Hepatocyte (in vitro differentiated cells): ENCODE results near the gene TBCD. TPM values are rescaled to one million over a fixed set of nuclear protein-coding genes. Genes with fewer than 3 reads are reported as not detected.
"Not testable (repeated sequence)": the region's sequence is repeated elsewhere in the genome, so short reads cannot be mapped to it uniquely, and the experiment has no call there.

Source experiments
- DNase-seq: peaks from one replicate; pipeline ENCODE4 v3.0.0-alpha.2; 2016; ENCODE audit warnings: low spot score
- H2AFZ ChIP-seq: fragments of 200-600 bp; sonication (generic); 2 replicates; pipeline ENCODE4 v1.6.0; 2016; ENCODE audit warnings: antibody characterized with exemption, mild to moderate bottlenecking
- H3K27ac ChIP-seq: fragments of 200-600 bp; sonication (generic); 2 replicates; pipeline ENCODE4 v1.5.1; 2016; ENCODE audit warnings: mild to moderate bottlenecking
- H3K27me3 ChIP-seq: fragments of 200-600 bp; sonication (generic); 2 replicates; pipeline ENCODE4 v1.6.1; 2016
- H3K36me3 ChIP-seq: fragments of 200-600 bp; sonication (generic); replicated peaks from 2 replicates; pipeline ENCODE4 v1.5.1; 2016; ENCODE audit warnings: low read depth; ENCODE audit not compliant: insufficient read depth
- H3K4me1 ChIP-seq: fragments of 200-600 bp; sonication (generic); 2 replicates; pipeline ENCODE4 v1.5.1; 2016; ENCODE audit warnings: mild to moderate bottlenecking, moderate library complexity; ENCODE audit not compliant: insufficient read depth
- H3K4me2 ChIP-seq: fragments of 200-600 bp; sonication (generic); 2 replicates; pipeline ENCODE4 v1.6.0; 2016
- H3K4me3 ChIP-seq: fragments of 200-600 bp; sonication (generic); 2 replicates; pipeline ENCODE4 v1.5.1; 2016; ENCODE audit warnings: mild to moderate bottlenecking
- H3K79me2 ChIP-seq: fragments of 200-600 bp; sonication (generic); 2 replicates; pipeline ENCODE4 v1.6.0; 2017; ENCODE audit warnings: mild to moderate bottlenecking
- H3K9me2 ChIP-seq: fragments of 200-600 bp; sonication (generic); replicated peaks from 2 replicates; pipeline ENCODE4 v1.6.0; 2017; ENCODE audit warnings: mild to moderate bottlenecking; ENCODE audit not compliant: insufficient read depth
- H3K9me3 ChIP-seq: fragments of 200-600 bp; sonication (generic); 2 replicates; pipeline ENCODE4 v1.5.1; 2016; ENCODE audit warnings: low read depth, mild to moderate bottlenecking
- H4K20me1 ChIP-seq: fragments of 200-600 bp; sonication (generic); 2 replicates; pipeline ENCODE4 v1.6.0; 2016; ENCODE audit warnings: mild to moderate bottlenecking; ENCODE audit not compliant: insufficient read depth, poor library complexity, severe bottlenecking
- EZH2 ChIP-seq: fragments of 200-600 bp; sonication (generic); IDR thresholded peaks from 2 replicates; pipeline ENCODE4 v1.6.1; 2016; ENCODE audit warnings: antibody characterized with exemption, mild to moderate bottlenecking, borderline replicate concordance
- EZH2phosphoT487 ChIP-seq: fragments of 200-600 bp; sonication (generic); IDR thresholded peaks from one replicate; pipeline ENCODE4 v1.6.1; 2018; ENCODE audit warnings: antibody characterized with exemption, mild to moderate bottlenecking, low read depth, moderate library complexity; ENCODE audit not compliant: unreplicated experiment, severe bottlenecking
- WGBS: methylation state at CpG from one replicate; pipeline ENCODE4 v1.1.6; 2016; ENCODE audit warnings: low lambda C conversion rate; ENCODE audit errors: missing lambda C conversion rate; 5-methylcytosine and 5-hydroxymethylcytosine counted together
- polyA plus RNA-seq: library from polyadenylated mRNA; unstranded; fragments of >200 nt; fragmentation: Nextera tagmentation; extraction: Ambion mirVana; gene quantifications from 2 replicates; pipeline ENCODE4 v1.2.1, GENCODE V29; 2016
- total RNA-seq: library from RNA; depleted of rRNA; stranded (reverse); fragments of >200 nt; gene quantifications from 2 replicates; pipeline ENCODE4 v1.2.3, GENCODE V29; 2014
- TF ChIP-seq, protein P1 (sequence below): fragments of 200-600 bp; sonication (generic); IDR thresholded peaks from 2 replicates; pipeline ENCODE4 v1.5.1; 2016; ENCODE audit warnings: antibody characterized with exemption, mild to moderate bottlenecking; ENCODE audit not compliant: poor library complexity

The TBCD gene
- total and polyA plus RNA-seq, 2 experiments from 2014 or later: 24.5 to 41.5 TPM

DNA sequence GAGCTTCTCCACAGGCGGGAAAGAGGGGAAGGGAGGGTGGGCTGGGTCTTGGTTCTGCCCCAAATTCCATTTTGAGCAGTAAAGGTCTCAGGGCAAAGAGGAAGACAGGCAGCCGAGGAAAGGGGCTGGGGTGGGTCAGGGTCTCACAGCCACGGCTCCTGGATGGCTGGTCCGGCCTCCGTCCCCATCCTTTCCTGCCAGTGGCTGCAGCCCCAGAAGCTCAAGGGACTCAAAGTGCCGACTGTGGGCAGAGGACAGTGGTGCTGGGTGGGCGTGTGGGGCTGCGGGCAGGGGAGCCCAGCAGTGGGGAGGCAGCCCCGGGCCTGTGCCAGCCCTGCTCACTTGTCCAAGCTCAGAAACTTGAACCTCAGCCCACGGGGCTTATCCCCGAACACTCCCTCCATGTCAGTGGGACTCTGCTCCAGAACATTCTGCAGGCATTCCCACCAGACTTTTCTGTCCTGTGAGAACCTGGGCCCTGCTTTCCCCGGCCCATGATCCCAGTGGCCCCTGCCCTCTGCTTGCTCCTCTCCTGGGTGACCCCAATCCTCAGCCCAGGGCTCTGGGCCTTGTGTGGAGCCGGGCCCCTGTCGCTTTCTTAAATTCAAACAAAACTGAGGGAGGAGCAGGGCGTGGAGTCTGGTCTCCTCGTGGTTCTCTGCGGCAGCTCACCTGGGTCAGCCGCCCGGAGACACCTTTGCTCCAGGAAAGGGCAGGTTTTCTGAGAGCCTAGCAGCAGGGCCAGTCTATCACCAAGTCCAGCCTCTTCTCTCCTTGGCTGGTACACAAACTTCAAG, 209.7 kb downstream of the TBCD start:
- H3K9me2 ChIP-seq: no peaks in the 10 kb centered on the region
- H2AFZ ChIP-seq: no peak overlapping the region
- H3K79me2 ChIP-seq: no peaks in the 10 kb centered on the region
- TF ChIP-seq EZH2: no peak
- TF ChIP-seq, protein P1, sequence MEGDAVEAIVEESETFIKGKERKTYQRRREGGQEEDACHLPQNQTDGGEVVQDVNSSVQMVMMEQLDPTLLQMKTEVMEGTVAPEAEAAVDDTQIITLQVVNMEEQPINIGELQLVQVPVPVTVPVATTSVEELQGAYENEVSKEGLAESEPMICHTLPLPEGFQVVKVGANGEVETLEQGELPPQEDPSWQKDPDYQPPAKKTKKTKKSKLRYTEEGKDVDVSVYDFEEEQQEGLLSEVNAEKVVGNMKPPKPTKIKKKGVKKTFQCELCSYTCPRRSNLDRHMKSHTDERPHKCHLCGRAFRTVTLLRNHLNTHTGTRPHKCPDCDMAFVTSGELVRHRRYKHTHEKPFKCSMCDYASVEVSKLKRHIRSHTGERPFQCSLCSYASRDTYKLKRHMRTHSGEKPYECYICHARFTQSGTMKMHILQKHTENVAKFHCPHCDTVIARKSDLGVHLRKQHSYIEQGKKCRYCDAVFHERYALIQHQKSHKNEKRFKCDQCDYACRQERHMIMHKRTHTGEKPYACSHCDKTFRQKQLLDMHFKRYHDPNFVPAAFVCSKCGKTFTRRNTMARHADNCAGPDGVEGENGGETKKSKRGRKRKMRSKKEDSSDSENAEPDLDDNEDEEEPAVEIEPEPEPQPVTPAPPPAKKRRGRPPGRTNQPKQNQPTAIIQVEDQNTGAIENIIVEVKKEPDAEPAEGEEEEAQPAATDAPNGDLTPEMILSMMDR: no peak
- TF ChIP-seq EZH2phosphoT487: no peak
- WGBS: 81% methylated on average over 15 of the region's 19 CpGs
- no peak overlapping the region for H3K4me2 ChIP-seq
- H3K4me1 ChIP-seq: peaks cover 5% of the 10 kb centered on the region
- no peak overlapping the region for H3K27ac ChIP-seq
- no peaks in the 10 kb centered on the region for H3K27me3 ChIP-seq
- no peaks in the 10 kb centered on the region for H3K9me3 ChIP-seq
- H3K4me3 ChIP-seq: no peak overlapping the region
- no peaks in the 10 kb centered on the region for H3K36me3 ChIP-seq
- no peaks in the 10 kb centered on the region for H4K20me1 ChIP-seq
- no peak for DNase-seq

DNA sequence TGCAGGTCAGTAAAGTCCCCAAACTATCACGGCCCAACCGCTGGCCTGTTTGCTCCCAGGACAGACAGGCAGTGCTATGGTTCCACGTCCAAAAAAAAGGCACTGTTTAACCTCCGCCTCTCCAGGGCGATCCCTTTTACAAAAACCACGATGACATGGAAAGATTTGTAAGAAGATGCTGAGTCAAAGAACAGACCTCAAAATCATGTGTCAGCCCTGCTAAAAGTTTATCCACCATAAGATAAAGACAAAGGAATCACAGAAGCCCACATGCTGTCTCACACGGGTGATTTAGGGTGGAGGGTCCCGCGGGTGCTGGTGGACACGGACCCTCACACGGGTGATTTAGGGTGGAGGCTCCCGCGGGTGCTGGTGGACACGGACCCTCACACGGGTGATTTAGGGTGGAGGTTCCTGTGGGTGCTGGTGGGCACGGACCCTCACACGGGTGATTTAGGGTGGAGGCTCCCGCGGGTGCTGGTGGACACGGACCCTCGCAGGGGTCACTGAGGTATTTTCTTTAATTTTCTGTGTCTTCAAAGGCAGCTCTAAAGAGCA, 210.4 kb downstream of the TBCD start:
- Histone ChIP-seq H3K9me3 (no peaks in the 10 kb centered on the region), H2AFZ (no peak overlapping the region), H3K4me3 (no peak overlapping the region), H3K79me2 (no peaks in the 10 kb centered on the region), H3K9me2 (no peaks in the 10 kb centered on the region), H3K27me3 (no peaks in the 10 kb centered on the region), H3K4me2 (no peak overlapping the region), H3K27ac (no peak overlapping the region), H3K4me1 (peaks cover 5% of the 10 kb centered on the region), H3K36me3 (no peaks in the 10 kb centered on the region), H4K20me1 (no peaks in the 10 kb centered on the region)
- TF ChIP-seq, protein P1: no peak
- no peak for TF ChIP-seq EZH2
- TF ChIP-seq EZH2phosphoT487: no peak
- no peak for DNase-seq
- WGBS: 85% methylated on average over 19 of the region's 21 CpGs

DNA sequence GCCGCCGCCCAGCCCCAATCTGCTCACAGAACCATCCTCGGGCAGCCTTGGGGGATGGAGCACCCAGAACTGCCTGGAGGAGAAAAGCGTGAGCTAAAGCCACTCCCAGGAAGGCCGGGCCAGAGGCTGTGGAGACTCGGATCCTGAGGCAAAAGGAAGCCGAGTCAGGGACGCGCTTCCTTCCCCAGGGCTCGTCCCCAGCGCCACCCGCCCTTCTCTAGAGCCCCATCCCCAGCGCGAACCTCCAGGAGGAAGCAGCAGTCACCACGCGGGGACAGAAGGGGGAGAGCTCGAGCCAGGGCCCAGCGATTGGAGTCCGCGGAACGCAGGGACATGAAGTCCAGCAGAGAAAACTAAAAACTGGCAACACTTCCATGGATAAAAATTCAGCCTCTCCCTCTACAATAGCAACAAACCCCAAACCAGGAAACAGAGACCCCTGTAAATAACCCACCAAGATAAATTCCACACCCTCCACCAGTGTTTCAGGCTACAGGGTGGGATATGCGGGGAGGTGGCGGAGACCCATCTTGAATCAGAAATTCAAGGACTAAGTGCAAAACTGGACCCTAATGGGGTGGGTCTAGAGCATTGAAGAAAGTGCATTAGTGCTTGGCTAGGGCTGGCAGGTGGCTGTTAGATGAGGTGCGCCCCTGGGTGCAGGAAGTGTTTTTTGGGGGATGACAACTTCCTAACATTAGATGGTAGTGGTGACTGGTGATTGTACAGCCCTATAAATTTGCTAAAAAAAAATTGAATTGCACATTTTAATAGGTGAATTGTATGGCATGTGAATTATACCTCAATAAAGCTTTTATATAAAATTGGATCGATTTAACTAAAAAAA, 211.5 kb downstream of the TBCD start:
- no peak overlapping the region for H3K4me3 ChIP-seq
- peaks cover 5% of the 10 kb centered on the region for H3K4me1 ChIP-seq
- H3K9me2 ChIP-seq: no peaks in the 10 kb centered on the region
- WGBS: 15% methylated on average over 21 of the region's 25 CpGs
- no peak overlapping the region for H3K27ac ChIP-seq
- H3K27me3 ChIP-seq: no peaks in the 10 kb centered on the region
- H4K20me1 ChIP-seq: no peaks in the 10 kb centered on the region
- H2AFZ ChIP-seq: peak overlapping the region; percentile 33
- H3K4me2 ChIP-seq: peak overlapping the region; percentile 72
- no peaks in the 10 kb centered on the region for H3K36me3 ChIP-seq
- no peaks in the 10 kb centered on the region for H3K79me2 ChIP-seq
- DNase-seq: peak; percentile 90
- no peaks in the 10 kb centered on the region for H3K9me3 ChIP-seq
- TF ChIP-seq EZH2phosphoT487: no peak
- TF ChIP-seq, protein P1: peak; percentile 86

DNA sequence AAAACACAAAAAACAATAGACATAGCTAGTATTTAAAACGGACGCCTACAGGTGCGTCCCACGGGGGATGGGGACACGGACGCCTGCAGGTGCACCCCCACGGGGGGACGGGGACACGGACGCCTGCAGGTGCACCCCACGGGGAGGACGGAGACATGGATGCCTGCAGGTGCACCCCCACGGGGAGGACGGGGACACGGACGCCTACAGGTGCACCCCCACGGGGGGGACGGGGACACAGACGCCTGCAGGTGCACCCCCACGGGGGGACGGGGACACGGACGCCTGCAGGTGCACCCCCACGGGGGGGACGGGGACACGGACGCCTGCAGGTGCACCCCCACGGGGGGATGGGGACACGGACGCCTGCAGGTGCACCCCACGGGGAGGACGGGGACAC, 212.6 kb downstream of the TBCD start:
- H3K4me2 ChIP-seq, H3K79me2 ChIP-seq, H4K20me1 ChIP-seq, H2AFZ ChIP-seq, H3K9me2 ChIP-seq, H3K9me3 ChIP-seq, H3K27ac ChIP-seq, H3K4me1 ChIP-seq, H3K4me3 ChIP-seq, DNase-seq, H3K36me3 ChIP-seq, H3K27me3 ChIP-seq: not testable (repeated sequence)
- 99% methylated on average over 5 of the region's 32 CpGs for WGBS
